Hindlimb muscle (tissue), 1 donor: ENCODE measurements around the gene RPL13. TPM values are rescaled to one million over a fixed set of nuclear protein-coding genes. Genes with fewer than 3 reads are reported as not detected.
"Not testable (repeated sequence)": the region's sequence is repeated elsewhere in the genome, so short reads cannot be mapped to it uniquely, and the experiment has no call there.

ENCODE experiments used
- DNase-seq: peaks from one replicate; pipeline ENCODE4 v3.0.0-alpha.2; 2013
- polyA plus RNA-seq: library from polyadenylated mRNA; unstranded; fragments of 120-200 nt; gene quantifications from one replicate; pipeline ENCODE4 v1.2.1, GENCODE V29; 2013; ENCODE audit not compliant: insufficient read length

RPL13 gene
- polyA plus RNA-seq, 1 donor = 5,003 TPM

DNA sequence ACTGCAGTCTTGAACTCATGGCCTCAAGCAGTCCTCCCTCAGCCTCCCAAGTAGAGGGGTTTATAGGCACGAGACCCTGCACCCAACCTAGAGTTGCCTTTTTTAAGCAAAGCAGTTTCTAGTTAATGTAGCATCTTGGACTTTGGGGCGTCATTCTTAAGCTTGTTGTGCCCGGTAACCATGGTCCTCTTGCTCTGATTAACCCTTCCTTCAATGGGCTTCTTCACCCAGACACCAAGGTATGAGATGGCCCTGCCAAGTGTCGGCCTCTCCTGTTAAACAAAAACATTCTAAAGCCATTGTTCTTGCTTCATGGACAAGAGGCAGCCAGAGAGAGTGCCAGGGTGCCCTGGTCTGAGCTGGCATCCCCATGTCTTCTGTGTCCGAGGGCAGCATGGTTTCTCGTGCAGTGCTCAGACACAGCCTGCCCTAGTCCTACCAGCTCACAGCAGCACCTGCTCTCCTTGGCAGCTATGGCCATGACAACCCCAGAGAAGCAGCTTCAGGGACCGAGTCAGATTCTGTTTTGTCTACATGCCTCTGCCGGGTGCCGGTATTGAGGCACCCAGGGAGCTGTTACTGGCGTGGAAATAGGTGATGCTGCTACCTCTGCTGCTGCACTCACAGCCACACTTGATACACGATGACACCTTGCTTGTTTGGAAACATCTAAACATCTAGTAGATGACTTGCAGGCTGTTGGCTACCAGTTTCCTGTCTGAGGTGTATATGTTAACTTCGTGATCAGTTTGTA is 3.3 kb downstream of the RPL13 start:
- no peak for DNase-seq

DNA sequence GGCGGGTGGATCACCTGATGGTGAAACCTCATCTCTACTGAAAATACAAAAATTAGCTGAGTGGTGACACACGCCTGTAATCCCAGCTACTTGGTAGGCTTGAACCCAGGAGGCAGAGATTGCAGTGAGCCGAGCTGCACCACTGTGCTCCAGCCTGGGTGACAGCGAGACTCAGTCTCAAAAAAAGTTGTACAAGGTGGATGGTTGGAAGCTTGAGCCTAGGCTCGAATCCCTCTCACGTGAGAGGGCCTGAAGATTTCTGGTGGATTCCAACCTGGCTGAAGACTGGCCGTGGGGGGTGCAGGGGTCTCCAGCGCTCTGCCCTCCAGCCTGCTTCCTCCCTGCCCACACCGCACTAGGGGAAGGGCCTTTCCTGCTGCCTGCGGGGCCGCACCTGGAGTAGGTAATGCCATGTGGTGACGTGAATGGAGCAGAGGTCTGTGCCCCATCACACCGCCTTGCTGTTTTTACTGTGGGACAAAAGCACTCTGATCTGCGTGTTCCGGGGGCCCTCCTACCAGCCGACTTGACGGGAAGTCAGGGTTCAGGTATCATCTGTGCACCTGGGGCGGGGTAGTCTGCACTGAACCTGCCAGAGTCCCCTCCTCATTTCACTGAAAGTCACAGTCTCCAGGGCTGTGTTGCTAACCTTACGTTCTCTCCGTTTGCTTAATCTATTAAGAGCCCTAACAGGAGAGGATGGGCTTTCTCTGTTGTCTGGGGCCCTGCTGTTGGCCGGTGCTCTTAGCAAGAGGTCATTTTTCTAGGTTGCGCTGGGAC is 4.2 kb downstream of the RPL13 start:
- no peak for DNase-seq

DNA sequence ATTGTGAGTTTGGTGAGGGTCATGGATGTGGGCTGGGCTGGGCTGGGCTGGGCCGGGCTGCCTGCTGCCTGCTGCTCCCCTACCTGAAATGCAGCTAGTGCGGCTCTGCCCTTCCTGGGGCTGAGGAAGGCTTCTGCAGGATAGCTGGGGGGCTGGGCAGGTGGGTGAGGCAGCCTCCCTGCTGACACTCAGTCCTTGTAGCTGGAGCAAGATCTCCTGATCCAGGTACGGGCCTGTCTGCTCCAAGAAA is 4.7 kb downstream of the RPL13 start:
- DNase-seq = no peak

DNA sequence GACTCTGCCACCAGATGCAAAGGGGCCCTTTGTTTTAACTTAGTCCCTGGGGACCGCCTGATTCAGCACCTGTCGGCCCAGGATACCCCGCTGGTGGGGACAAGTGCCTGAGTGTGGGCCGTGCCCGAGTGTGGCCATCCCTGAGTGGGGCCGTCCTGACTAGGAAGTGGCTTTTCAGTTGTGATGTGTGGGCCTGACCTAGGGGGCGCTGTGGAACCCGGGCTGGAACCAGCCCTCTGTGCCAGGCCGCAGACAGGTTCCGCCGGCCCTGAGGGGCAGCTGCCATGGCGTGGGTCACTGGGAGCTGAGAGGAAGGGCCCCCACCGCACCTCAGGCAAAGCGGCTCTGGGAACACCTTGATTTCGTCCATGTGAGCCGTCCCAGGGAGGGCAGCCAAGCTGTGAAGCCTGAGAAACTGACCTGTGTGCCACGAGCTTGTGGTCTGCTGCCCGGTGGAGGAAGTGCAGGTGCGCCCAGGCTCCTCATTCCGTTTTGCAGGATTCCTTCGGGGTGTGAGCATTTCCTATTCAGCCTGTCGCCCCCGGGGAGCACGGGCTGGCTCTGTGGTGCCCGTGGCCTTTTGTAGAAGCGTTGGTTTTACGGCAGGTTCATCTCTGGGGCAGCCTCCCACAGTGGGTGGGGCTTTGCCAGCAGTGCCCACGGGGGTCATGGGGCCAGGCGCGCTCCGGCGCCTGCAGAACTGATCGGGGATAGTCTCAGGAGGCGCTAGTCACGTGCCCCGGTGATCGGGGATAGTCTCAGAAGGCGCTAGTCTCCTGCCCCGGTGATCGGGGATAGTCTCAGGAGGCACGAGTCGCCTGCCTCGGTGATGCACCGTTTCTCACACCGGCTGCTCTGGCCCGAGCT is 5.3 kb downstream of the RPL13 start:
- no peak for DNase-seq

DNA sequence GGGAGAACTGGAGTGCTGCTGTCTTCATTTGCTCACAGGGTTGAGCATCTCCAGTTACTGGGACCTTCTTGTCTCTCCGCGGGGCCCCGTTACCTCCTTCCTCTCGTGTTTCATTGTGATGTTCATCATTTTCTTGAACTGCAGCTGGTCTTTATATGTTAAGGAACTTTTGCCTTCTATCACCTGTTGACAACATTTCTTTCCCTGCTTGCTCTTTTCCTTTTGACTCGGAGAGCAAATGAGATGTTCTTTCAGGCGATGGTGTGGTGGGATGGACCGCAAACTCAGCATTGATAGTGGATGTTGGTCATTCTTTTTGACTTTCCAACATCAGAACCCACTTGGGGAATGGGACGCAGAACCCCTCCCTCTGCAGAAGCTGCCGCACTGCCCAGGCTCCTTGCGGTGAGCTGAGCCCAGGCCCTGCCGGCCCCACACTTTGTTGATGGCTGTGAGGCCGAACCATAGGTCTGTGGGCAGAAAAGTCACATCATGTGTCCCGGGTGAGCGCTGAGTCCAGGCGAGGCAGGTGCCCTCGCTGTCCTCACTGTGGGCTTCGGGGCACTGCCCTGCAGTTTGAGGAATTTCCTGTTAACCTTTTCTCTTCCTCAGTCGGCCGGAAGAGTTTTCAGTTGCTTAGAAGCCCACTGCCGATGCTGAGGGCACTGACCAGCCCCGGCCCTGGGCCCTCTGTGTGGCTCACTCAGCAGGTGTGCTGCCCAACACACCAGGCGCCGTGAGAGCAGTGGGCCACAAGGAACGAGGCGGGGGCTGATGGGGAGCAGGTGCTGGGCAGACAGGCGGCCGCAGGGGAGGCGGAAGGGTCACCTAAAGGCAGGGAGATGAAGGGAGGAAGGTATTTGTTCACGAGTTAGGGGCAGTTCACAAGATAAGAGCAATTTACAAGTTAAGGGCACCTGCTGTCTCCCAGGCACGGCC is 7.4 kb downstream of the RPL13 start:
- no peak for DNase-seq

DNA sequence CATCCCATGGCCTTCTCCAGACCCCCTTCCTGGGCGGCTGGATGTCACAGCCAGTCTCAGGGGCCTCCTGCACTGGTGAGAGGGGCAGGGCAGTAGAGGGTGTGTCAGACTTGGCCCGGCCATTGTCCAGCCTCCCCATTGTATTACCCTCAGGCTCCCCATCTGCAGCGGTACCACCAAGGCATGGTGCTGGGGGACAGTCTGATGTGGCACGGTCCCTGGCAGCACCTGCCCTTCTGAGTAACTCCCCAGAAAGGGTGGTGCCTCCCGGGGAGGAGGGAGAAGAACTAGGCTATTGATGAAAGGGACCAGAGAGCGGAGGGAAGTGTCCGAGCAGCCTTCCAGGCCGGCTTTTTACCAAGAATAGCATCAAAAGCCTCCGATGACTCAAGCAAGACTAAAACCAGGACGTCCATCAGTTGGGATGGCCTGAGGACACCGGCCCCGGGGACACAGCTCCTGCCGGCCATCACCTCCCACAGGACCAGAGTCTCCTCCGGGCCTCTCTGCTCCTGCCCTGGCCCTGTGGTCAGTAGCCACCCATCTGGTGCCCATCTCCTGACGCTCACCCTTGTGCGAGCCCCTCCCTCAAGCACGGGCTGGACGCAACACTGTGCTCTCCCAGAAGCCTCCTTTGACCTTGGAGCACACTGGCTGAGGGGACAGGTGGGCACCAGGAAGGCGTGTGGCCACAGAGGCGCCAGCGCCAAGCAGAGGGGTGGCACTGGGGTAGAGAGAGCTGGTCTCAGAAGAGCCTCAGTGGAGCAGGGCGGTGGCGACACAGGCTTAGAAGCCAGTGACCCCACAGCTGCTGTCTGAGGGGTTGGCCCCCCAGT is 9.2 kb downstream of the RPL13 start:
- no peak for DNase-seq

DNA sequence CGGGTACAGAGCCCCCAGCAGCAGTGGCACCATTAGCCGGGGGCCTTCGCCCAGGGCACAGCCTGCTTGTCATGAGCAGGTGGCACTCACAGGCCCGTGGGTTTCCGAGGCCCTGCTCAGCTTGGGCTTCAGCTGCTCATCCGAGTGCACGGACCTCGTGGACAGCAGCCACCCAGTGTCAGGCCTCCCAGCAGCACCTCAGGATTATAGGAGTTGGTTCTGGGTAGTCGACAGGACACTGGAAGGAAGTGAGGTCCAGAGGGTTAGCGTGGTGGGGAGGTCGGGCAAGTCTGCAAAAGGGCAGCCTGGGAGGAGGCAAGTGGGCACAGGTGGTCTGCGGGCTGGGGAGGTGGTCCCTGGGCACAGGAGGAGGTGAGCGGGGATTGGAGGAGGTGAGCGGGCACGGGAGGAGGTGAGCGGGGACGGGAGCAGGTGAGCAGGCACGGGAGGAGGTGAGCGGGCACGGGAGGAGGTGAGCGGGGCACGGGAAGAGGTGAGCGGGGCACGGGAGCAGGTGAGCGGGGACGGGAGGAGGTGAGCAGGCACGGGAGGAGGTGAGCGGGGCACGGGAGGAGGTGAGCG is 10.0 kb downstream of the RPL13 start:
- DNase-seq = no peak

DNA sequence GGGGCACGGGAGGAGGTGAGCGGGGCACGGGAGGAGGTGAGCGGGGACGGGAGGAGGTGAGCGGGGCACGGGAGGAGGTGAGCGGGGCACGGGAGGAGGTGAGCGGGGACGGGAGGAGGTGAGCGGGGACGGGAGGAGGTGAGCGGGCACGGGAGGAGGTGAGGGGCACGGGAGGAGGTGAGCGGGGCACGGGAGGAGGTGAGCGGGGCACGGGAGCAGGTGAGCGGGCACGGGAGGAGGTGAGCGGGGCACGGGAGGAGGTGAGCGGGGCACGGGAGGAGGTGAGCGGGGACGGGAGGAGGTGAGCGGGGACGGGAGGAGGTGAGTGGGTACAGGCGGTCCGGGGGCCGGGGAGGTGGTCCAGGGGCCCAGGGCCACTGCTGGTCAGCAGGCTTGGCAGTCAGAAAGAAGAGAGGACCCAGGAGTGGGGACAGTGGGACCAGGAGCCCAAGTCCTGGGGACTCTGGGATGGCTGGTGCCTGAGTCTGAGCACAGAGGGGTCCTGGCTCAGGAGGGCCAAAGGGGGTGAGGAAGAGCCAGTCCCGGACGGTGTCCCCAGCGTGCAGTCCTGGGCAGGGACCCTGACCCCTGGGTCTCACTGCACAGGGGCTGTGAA is 10.6 kb downstream of the RPL13 start:
- not testable (repeated sequence) for DNase-seq

DNA sequence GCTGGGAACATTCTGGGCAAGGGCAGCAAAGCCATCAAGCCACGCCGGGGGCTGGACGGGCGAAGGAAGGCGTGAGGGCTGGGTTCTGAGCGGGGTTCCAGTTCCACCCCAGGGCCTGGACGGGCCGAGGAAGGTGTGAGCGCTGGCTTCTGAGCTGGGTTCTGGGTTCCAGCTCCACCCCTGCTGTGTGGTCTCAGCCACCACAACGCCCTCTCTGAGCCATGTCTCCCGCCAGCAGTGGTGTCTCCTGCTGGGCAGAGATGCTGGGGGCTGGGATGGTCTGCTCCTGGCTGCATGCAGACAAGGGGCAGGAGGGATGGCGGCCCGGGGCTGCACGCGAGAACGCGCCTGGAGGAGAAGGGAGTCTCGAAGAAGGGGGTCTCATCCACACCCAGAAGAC is 11.2 kb downstream of the RPL13 start:
- DNase-seq = no peak

DNA sequence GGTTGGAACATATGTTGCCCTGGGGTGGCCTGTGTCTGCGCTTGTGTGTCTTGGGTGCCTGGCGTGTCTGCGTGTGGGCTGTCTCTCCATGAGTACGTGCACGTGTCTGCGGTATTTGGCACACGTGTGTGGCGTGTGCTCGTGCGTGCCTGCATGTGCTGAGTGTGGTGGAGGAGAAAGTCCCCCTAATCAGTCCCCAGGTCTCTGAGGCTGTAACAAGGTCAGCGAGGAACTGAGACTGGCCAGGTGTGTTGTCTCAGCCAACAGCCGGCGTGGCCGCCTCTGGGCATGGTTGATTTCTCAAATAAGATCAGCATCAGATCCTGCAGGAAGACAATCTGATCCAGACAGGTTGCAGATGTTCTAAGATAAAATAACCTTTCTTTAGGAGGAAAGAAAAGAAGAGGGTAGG is 11.6 kb downstream of the RPL13 start:
- no peak for DNase-seq

DNA sequence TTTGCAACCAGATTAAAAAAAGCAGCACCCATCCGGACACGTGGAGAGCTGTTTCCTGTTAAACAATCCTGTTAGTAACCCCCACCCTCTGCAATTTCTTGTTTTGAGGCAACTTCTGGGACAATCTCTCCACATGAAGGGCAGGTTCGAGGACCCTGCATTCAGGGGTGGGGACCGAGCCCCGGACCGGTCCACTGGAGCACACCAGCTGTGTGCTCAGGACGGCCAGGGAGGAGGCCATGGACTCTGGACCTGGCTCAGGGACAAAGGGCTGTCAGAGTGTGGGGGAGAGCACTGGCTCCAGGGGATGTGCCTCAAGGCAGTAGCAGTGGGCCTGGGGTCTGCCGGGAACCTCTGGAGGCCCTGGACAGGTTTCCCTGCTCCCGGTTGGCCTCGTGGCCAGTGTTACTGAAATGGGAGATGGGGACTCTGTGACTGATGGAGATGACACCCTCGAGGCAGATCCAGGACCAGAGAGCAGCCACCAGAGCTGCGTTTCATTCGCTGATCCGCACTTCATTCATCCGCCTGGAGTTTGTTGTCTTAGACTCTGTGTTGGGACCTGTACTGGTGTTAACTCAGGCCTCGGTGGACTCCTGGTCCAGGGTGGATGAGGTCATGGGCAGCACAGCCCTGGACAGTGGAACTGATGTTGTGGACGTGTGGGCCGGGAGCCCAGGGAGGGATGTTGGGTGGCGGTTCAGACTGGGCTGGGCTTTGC is 12.2 kb downstream of the RPL13 start:
- DNase-seq = no peak

DNA sequence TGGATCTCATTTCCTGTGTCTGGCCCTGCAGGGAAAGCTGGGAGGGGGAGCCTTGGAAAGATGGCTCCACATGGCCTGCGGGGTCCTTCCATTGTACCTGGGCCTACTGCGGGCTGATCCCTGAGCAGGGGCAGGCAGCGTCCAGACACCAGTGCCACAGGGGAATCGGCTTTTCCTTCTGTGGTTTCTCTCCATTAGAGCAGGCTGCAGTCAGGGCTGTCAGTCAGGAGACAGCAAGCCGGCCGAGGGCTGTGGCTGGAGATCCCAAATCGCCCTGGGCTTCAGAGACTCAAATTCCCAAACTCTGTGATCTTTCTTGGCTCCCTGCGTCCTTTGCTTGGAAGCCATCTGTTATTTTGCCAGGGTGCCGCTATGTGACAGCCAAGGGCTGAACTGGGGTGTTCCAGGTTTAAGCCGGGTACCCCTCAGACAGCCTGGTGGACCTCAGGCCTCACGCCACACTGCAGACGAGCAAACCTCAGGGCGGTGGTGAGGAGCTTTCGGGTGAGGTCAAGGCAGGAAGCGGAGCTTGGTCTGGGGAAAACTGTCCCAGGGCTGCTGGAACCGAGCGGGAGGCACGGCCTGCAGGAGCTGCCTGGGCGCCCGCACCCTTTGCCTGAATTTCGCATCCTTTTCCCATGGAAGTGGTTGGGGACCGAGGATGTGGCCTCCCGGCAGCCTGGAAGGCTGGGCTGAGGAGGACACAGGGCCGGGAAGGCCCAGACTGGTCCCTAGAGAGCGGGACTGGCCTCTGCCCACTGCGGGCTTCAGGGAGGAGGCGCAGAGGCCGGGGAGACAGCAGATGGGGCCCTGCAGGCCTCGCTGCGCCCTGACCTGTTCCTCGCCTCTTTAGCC is 13.6 kb downstream of the RPL13 start:
- no peak for DNase-seq

DNA sequence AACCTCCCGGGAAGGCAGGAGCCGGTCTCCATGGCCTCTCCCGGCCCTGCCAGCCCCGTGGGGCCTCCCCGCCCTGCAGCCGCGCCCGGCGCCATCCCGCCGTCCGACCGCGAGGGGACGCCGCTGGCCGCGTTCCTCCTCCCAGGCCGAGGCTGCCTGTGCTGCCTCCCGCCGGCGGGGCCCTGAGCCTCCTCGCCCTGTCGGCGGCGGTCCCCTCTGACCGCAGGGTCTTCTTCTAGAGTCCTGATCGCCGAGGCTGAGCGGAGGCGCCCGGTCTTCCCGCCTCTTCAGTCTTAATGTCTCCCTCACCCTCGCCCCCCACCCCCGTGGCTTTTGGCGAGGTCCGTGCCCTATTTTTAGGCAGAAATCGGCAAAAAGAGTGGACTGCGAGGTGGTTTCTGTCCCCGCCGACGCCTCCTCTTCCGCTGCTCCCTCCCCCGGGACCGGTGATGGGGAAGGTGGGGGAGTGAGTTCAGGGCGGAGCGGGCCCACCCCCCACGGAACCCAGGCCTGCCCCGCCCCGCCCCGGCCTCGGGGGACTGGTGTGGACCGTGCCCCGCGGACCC is 14.3 kb downstream of the RPL13 start:
- DNase-seq = peak; percentile 26

DNA sequence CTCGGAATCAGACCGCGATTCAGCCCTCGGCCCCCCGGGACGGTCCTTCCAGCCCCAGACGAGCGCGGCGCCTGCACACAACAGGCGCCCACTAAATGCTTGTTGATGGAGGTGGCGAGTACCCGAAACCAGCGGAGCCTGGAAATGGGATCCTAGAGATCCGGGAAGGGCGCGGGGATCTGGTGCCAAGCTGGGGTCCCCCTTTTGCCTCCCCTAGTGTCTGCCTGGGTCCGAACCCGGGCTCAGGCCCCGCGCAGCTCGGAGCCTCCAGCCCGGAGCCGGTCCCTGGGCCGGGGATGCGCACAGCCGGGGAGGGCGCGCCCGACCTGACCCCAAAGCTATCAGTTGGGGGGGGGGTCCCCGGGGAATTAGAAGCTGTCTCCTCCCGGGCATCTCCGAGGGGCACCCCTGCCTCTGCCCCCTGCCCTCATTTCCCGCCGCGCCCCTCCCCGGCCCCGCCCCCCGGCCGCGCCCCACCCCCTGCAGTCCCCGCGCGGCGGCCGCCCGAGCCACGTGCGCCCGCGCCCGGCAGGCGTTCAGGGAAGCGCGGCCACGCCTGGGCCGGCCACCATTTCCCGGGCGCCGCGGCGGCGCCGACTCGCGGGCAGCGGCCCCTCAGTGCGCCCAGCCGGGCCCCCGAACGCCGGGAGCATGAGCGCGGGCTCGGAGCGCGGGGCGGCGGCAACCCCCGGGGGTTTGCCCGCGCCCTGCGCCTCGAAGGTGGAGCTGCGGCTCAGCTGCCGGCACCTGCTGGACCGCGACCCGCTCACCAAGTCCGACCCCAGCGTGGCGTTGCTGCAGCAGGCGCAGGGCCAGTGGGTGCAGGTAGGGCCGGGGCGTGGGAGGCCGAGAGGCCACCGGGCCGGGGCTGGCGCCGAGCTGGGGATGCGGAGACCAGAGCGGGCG is 15.0 kb downstream of the RPL13 start, which contains the start of gene CPNE7:
TSS of gene CPNE7 (plus strand) at position 512 of the 906 bp plus-strand sequence. CDS start at position 652, 140 bp downstream.
- DNase-seq = no peak

DNA sequence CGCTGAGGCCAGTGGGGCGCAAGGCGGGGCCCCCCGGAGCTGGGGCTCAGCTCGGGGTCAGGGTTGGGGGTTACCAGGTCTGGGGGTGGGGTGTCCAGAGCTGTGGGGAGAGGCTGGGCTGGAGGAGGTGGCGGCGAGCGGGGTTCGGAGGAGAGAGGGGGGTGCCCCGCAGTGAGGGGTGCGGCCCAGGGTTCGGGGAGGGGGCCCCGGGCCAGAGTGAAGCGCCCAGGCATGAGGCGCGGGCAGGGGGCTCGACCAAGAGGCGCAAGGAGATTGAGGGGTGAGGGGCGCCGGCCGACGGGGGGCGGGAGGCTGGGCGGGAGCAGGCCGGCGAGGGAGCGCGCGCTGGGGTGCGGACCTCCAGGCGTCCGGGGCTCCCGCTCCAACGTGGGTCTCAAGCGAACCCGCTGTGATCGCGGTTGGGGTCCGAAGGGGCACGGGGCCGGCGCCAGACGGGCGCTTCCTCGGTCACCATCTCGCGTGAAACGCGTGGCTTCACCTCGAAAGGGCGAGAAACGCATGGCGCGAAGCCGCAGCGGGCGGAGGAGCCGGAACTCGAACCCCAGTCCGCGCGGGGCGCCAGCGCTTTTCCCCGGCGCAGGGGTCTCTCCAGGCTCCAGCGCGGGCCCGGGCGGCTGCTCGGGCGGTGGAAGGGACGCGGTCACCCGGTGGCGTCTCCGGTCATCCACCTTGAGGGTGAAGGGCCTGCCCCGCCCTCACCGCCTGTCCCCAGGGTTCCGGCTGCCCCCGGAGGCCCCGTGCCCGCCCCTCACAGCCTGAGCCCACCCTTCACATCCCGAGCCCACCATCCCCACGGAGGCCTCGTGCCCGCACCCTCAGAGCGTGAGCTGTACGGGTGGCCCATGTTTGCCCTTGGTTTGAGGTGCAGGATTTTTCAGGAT is 15.9 kb downstream of the RPL13 start:
- DNase-seq = no peak
